ENCODE data around the gene SECISBP2L. TPM values are rescaled to one million over a fixed set of nuclear protein-coding genes. Genes with fewer than 3 reads are reported as not detected.

Gene SECISBP2L
- polyA plus RNA-seq, 1 donor (not counting 4 experiments of a cell fraction or from before 2014, with no cell fraction given), result 15.4 TPM

GRCh38 chr15:48941904-48942303 lies 104.3 kb downstream of the SECISBP2L start:
- Histone ChIP-seq H3K27ac (ENCODE audit: control insufficient read depth, insufficient read depth, low read length) (no peak overlapping the region), H3K79me2 (ENCODE audit: control insufficient read depth, insufficient read depth, low read length) (no peaks in the 10 kb centered on the region), H3K9me1 (ENCODE audit: control insufficient read depth, extremely low read depth, insufficient read depth, low read length) (no peaks in the 10 kb centered on the region), H3K9ac (ENCODE audit: control insufficient read depth, extremely low read depth, insufficient read depth, low read length) (no peak overlapping the region), H3K4me2 (ENCODE audit: control insufficient read depth, extremely low read depth, insufficient read depth, low read depth, low read length) (no peak overlapping the region), H4K20me1 (ENCODE audit: control insufficient read depth, extremely low read depth, insufficient read depth, low read length) (no peaks in the 10 kb centered on the region), H3K36me3 (ENCODE audit: control insufficient read depth in 2 of 2, extremely low read depth in 1 of 2, insufficient read depth in 2 of 2, low read length in 2 of 2) (no peaks in the 10 kb centered on the region), H3K4me1 (ENCODE audit: control insufficient read depth, extremely low read depth, insufficient read depth, low read length) (peaks cover 24% of the 10 kb centered on the region), H2AFZ (ENCODE audit: control insufficient read depth, low read length) (no peak overlapping the region), H3K9me3 (ENCODE audit: control insufficient read depth, low read depth, low read length) (no peaks in the 10 kb centered on the region), H3K27me3 (ENCODE audit: control insufficient read depth, extremely low read depth, insufficient read depth, low read length) (no peaks in the 10 kb centered on the region), H3K4me3 (ENCODE audit: control insufficient read depth in 2 of 3, extremely low read depth in 1 of 3, insufficient read depth in 2 of 3, low read depth in 1 of 3, low read length in 3 of 3) (no peak overlapping the region)
- FAIRE-seq (no peak), DNase-seq (ENCODE audit: low read depth, low spot score) (no peak)
- dilution Hi-C loops (cut with MboI; ENCODE audit: extremely low pct_ligation_motif_present, low sequenced_read_pairs), result no loop called here
- no peak for TF ChIP-seq EZH2 (IDR thresholded peaks at IDR 0.05; ENCODE audit: low read length)
- TF ChIP-seq CTCF (optimal IDR thresholded peaks at IDR 0.05 in 1 of 3, IDR thresholded peaks at IDR 0.05 in 1 of 3, conservative IDR thresholded peaks at IDR 0.05 in 1 of 3; ENCODE audit: extremely low read depth in 1 of 3, insufficient read depth in 2 of 3, low read length in 3 of 3), result no peak

DNA sequence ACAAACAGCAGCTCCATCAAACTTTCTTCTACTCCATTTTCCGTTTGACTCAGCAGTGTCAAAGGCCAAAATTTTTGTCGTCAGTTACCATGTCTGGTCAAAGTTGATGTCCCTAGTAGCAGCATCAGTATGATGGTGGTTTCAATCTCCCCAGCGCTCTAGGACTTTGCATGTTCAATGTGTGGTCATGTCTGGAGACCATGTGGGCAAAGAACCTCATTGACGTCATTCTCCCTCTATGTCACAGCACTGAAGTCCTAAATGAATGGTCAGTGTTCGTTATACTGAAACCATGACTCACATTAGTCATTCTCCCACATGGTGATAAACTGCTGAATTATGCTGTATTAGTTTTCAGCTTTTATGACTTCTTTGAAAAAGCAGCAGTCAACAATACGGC lies 105.7 kb downstream of the SECISBP2L start:
- TF ChIP-seq CTCF (optimal IDR thresholded peaks at IDR 0.05 in 1 of 3, IDR thresholded peaks at IDR 0.05 in 1 of 3, conservative IDR thresholded peaks at IDR 0.05 in 1 of 3; ENCODE audit: extremely low read depth in 1 of 3, insufficient read depth in 2 of 3, low read length in 3 of 3) (no peak), EZH2 (IDR thresholded peaks at IDR 0.05; ENCODE audit: low read length) (no peak)
- Histone ChIP-seq H3K4me3 (ENCODE audit: control insufficient read depth in 2 of 3, extremely low read depth in 1 of 3, insufficient read depth in 2 of 3, low read depth in 1 of 3, low read length in 3 of 3) (no peak overlapping the region), H2AFZ (ENCODE audit: control insufficient read depth, low read length) (no peak overlapping the region), H3K9ac (ENCODE audit: control insufficient read depth, extremely low read depth, insufficient read depth, low read length) (no peak overlapping the region), H3K9me1 (ENCODE audit: control insufficient read depth, extremely low read depth, insufficient read depth, low read length) (no peaks in the 10 kb centered on the region), H3K27me3 (ENCODE audit: control insufficient read depth, extremely low read depth, insufficient read depth, low read length) (no peaks in the 10 kb centered on the region), H3K79me2 (ENCODE audit: control insufficient read depth, insufficient read depth, low read length) (no peaks in the 10 kb centered on the region), H3K4me1 (ENCODE audit: control insufficient read depth, extremely low read depth, insufficient read depth, low read length) (peaks cover 13% of the 10 kb centered on the region), H3K9me3 (ENCODE audit: control insufficient read depth, low read depth, low read length) (no peaks in the 10 kb centered on the region), H4K20me1 (ENCODE audit: control insufficient read depth, extremely low read depth, insufficient read depth, low read length) (no peaks in the 10 kb centered on the region), H3K4me2 (ENCODE audit: control insufficient read depth, extremely low read depth, insufficient read depth, low read depth, low read length) (no peak overlapping the region), H3K36me3 (ENCODE audit: control insufficient read depth in 2 of 2, extremely low read depth in 1 of 2, insufficient read depth in 2 of 2, low read length in 2 of 2) (no peaks in the 10 kb centered on the region), H3K27ac (ENCODE audit: control insufficient read depth, insufficient read depth, low read length) (no peak overlapping the region)
- dilution Hi-C loops (cut with MboI; ENCODE audit: extremely low pct_ligation_motif_present, low sequenced_read_pairs), result no loop called here
- DNase-seq (ENCODE audit: low read depth, low spot score), result no peak
- FAIRE-seq, result peak; percentile 26

Measured in keratinocyte (primary cell).